MCF 10A (cell line): ENCODE data around the gene TNIK. TPM values are rescaled to one million over a fixed set of nuclear protein-coding genes. Genes with fewer than 3 reads are reported as not detected.

ENCODE experiments used
- BruUV-seq: library from RNA; stranded (reverse); fragments of 400-500 nt; replicated peaks from 2 replicates; lab custom pipeline; 2021; lab: Mats Ljungman, UMichigan
- CTCF ChIA-PET: fragments of 300-600 bp; sonication (Branson Sonifier 250); formaldehyde crosslinking; extraction: SDS; loops from one replicate; lab custom pipeline; 2021; ENCODE audit warnings: antibody characterized with exemption, inconsistent platforms; lab: Yijun Ruan, JAX
- POLR2A ChIA-PET: fragments of 300-600, 350-650 bp; sonication (Branson Sonifier 250); formaldehyde crosslinking; extraction: SDS; loops from one replicate; lab custom pipeline; 2020; ENCODE audit warnings: antibody characterized with exemption, inconsistent platforms; lab: Yijun Ruan, JAX
- DNase-seq: peaks from one replicate; pipeline ENCODE4 v3.0.0-alpha.2; 2018; ENCODE audit not compliant: unreplicated experiment
- H3K27ac Mint-ChIP-seq: one replicate; pipeline ENCODE4 v1.8.0; 2022; ENCODE audit warnings: mild to moderate bottlenecking, low read depth, mixed read lengths; ENCODE audit not compliant: unreplicated experiment
- H3K27me3 Mint-ChIP-seq: one replicate; pipeline ENCODE4 v1.8.0; 2022; ENCODE audit warnings: mixed read lengths; ENCODE audit not compliant: insufficient read depth, unreplicated experiment
- H3K36me3 Mint-ChIP-seq: one replicate; pipeline ENCODE4 v1.8.0; 2022; ENCODE audit warnings: mild to moderate bottlenecking, moderate library complexity, mixed read lengths; ENCODE audit not compliant: insufficient read depth, unreplicated experiment
- H3K4me1 Mint-ChIP-seq: one replicate; pipeline ENCODE4 v1.8.0; 2022; ENCODE audit warnings: mixed read lengths; ENCODE audit not compliant: insufficient read depth, unreplicated experiment
- H3K4me3 Mint-ChIP-seq: one replicate; pipeline ENCODE4 v1.8.0; 2022; ENCODE audit warnings: mild to moderate bottlenecking, moderate library complexity, mixed read lengths; ENCODE audit not compliant: unreplicated experiment
- H3K9me3 Mint-ChIP-seq: one replicate; pipeline ENCODE4 v1.8.0; 2022; ENCODE audit warnings: mixed read lengths; ENCODE audit not compliant: unreplicated experiment
- CTCF ChIP-seq: fragments of 200-600 bp; IDR thresholded peaks from one replicate; pipeline ENCODE4 v1.8.0; 2022; ENCODE audit warnings: antibody characterized with exemption, mild to moderate bottlenecking; ENCODE audit not compliant: unreplicated experiment
- intact Hi-C: fragments of 100-400 bp; cut with micrococcal nuclease; formaldehyde crosslinking; loops from 2 replicates; pipeline ENCODE4 v1.14.1; 2022
- total RNA-seq: library from RNA; stranded (reverse); gene quantifications from 2 replicates; pipeline ENCODE4 v1.2.3, GENCODE V29; 2022

Gene TNIK
- total RNA-seq, 1 experiment from 2014 or later = 3.4 TPM

GRCh38 chr3:171444001-171444690 is 16.1 kb downstream of the TNIK start:
- ChIA-PET CTCF (interaction anchor here (0.6 kb wide), 1 partner anchor 16 kb away, joined by 4 read pairs; no protein-coding TSS in a partner anchor), POLR2A (interaction anchor here (0.9 kb wide), 1 partner anchor 15 kb away, joined by 3 read pairs; no protein-coding TSS in a partner anchor)
- no peaks in the 10 kb centered on the region for H3K9me3 Mint-ChIP-seq
- H3K4me1 Mint-ChIP-seq = peaks cover 6% of the 10 kb centered on the region
- no peak for DNase-seq
- H3K27ac Mint-ChIP-seq = no peak overlapping the region
- no peak overlapping the region for H3K4me3 Mint-ChIP-seq
- BruUV-seq = no TSS peak
- H3K36me3 Mint-ChIP-seq = no peaks in the 10 kb centered on the region
- H3K27me3 Mint-ChIP-seq = no peaks in the 10 kb centered on the region
- intact Hi-C loops = no loop called here
- no peak for TF ChIP-seq CTCF

DNA sequence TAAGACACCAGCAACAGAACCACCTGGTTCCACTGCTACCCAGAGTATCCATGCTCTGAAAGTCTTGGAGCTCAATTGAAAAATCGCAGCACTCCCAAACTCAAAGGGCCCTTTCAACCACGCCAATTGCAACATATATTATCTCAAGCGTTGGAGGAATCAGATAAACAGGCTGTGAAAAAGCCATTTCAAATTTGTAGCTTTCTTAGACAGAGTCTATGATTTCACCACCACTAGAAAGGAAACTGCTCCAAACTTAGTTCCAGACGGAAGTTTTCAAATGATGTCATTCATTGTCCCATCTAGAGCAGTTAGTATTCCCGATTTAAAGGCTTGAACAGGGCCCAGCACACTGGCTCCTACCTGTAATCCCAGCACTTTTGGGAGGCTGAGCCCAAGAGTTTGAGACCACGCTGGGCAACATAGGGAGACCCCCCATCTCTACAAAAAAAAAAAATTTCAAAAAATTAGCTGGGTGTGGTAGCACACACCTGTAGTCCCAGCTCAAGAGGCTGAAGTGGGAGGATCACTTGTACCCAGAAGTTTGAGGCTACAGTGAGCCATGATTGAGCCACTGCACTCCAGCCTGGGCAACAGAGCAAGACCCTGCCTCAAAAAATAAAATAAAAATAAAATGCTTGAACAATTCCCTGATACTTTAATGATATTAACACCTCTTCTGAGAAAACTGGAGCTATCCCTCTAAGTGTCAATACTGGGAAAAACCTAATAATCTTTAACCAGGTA is 16.8 kb downstream of the TNIK start:
- ChIA-PET POLR2A (interaction anchor here (0.9 kb wide), 1 partner anchor 16 kb away, joined by 3 read pairs; no protein-coding TSS in a partner anchor), CTCF (interaction anchor here (0.6 kb wide), 1 partner anchor 15 kb away, joined by 4 read pairs; no protein-coding TSS in a partner anchor)
- BruUV-seq = no TSS peak
- no peak for TF ChIP-seq CTCF
- intact Hi-C loops = no loop called here
- Mint-ChIP-seq H3K27ac (no peak overlapping the region), H3K9me3 (no peaks in the 10 kb centered on the region), H3K27me3 (no peaks in the 10 kb centered on the region), H3K4me1 (peaks cover 6% of the 10 kb centered on the region), H3K36me3 (no peaks in the 10 kb centered on the region), H3K4me3 (no peak overlapping the region)
- DNase-seq = no peak

DNA sequence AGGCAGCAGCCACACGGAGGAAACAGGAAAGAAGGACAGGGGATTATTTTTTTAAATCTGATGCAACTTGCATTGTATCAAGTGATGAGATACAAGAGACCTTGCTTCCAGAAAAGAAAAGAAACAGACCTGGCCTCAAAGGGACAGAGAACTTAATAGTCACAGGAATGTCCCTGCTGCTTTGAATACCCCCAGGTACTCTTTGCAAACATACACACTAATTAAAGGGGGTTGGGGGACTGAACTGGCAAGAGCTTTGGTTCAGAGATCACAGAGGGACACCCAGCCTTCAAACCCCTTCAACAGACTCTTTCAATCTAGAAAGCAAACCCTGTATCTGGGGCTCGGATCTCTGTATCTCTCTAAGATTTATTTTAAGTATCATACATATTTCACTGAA is 18.0 kb downstream of the TNIK start:
- no TSS peak for BruUV-seq
- no peaks in the 10 kb centered on the region for H3K9me3 Mint-ChIP-seq
- H3K4me3 Mint-ChIP-seq = no peak overlapping the region
- peaks cover 1% of the 10 kb centered on the region for H3K4me1 Mint-ChIP-seq
- no peaks in the 10 kb centered on the region for H3K27me3 Mint-ChIP-seq
- intact Hi-C loops = no loop called here
- no peak overlapping the region for H3K27ac Mint-ChIP-seq
- DNase-seq = no peak
- no peak for TF ChIP-seq CTCF
- POLR2A ChIA-PET = no interaction called here
- CTCF ChIA-PET = interaction anchor here (0.6 to 0.7 kb wide), 2 partner anchors 255 to 837 kb away, joined by 3 read pairs; no protein-coding TSS in a partner anchor
- no peaks in the 10 kb centered on the region for H3K36me3 Mint-ChIP-seq

DNA sequence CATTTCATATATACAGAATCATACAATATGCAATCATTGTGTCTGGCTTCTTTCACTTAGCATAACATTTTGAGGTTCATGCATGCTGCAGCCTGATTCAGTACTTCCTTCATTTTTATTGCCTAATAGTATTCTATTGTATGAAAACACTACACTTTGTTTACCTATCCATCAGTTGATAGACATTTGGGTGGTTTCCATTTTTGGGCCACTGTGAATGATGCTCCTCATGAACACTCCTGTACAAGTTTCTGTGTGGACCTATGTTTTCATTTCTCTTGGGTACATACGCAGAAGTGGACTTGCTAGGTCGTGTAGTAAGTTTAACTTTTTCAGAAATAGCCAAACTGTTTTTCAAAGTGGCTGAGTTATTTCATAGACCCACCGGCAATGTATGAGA is 18.8 kb downstream of the TNIK start:
- intact Hi-C loops = no loop called here
- no TSS peak for BruUV-seq
- Mint-ChIP-seq H3K27ac (no peak overlapping the region), H3K4me1 (no peaks in the 10 kb centered on the region), H3K36me3 (no peaks in the 10 kb centered on the region), H3K4me3 (no peak overlapping the region), H3K9me3 (no peaks in the 10 kb centered on the region), H3K27me3 (no peaks in the 10 kb centered on the region)
- no peak for TF ChIP-seq CTCF
- DNase-seq = no peak
- CTCF ChIA-PET = interaction anchor here (0.6 kb wide), 1 partner anchor 392 kb away, joined by 3 read pairs; no protein-coding TSS in a partner anchor
- POLR2A ChIA-PET = interaction anchor here (1.2 kb wide), 1 partner anchor 73 kb away, joined by 3 read pairs; no protein-coding TSS in a partner anchor
